Measurements from ENCODE around the gene PROC.
"Not testable (repeated sequence)": the region's sequence is repeated elsewhere in the genome, so short reads cannot be mapped to it uniquely, and the experiment has no call there.

PROC gene

GRCh38 chr2:127394492-127394891 is 23.7 kb upstream of the PROC start:
- DNase-seq (ENCODE audit: low read depth in 1 of 2, low spot score in 1 of 2): no peak

- no peak for DNase-seq (ENCODE audit: low read depth in 1 of 2, low spot score in 1 of 2)
Measured at GRCh38 chr2:127397568-127398238, 20.5 kb upstream of the PROC start.

- DNase-seq (ENCODE audit: low read depth in 1 of 2, low spot score in 1 of 2): peak in 1 of 2 donors; percentile 14
Measured at GRCh38 chr2:127398239-127398590, 20.0 kb upstream of the PROC start.

GRCh38 chr2:127400533-127400896 is 17.7 kb upstream of the PROC start:
- no peak for DNase-seq (ENCODE audit: low read depth in 1 of 2, low spot score in 1 of 2)

- no peak for DNase-seq (ENCODE audit: low read depth in 1 of 2, low spot score in 1 of 2)
Measured at GRCh38 chr2:127400897-127401756, 17.1 kb upstream of the PROC start.

GRCh38 chr2:127401757-127402695 is 16.2 kb upstream of the PROC start:
- DNase-seq (ENCODE audit: low read depth in 1 of 2, low spot score in 1 of 2): no peak

GRCh38 chr2:127403460-127403859 is 14.8 kb upstream of the PROC start:
- DNase-seq (ENCODE audit: low read depth in 1 of 2, low spot score in 1 of 2): no peak

GRCh38 chr2:127404466-127405254 is 13.6 kb upstream of the PROC start:
- DNase-seq (ENCODE audit: low read depth in 1 of 2, low spot score in 1 of 2): no peak

- DNase-seq (ENCODE audit: low read depth in 1 of 2, low spot score in 1 of 2): no peak
Measured at GRCh38 chr2:127405255-127405610, 13.0 kb upstream of the PROC start.

GRCh38 chr2:127406454-127406853 is 11.8 kb upstream of the PROC start:
- no peak for DNase-seq (ENCODE audit: low read depth in 1 of 2, low spot score in 1 of 2)

GRCh38 chr2:127407091-127407490 is 11.1 kb upstream of the PROC start:
- no peak for DNase-seq (ENCODE audit: low read depth in 1 of 2, low spot score in 1 of 2)

GRCh38 chr2:127407661-127408003 is 10.6 kb upstream of the PROC start:
- DNase-seq (ENCODE audit: low read depth in 1 of 2, low spot score in 1 of 2): no peak

GRCh38 chr2:127408004-127408806 is 10.0 kb upstream of the PROC start:
- peak; percentile 82 to 88 for DNase-seq (ENCODE audit: low read depth in 1 of 2, low spot score in 1 of 2)

- DNase-seq (ENCODE audit: low read depth in 1 of 2, low spot score in 1 of 2): no peak
Measured at GRCh38 chr2:127408807-127409099, 9.5 kb upstream of the PROC start.

GRCh38 chr2:127409716-127410115 is 8.5 kb upstream of the PROC start:
- DNase-seq (ENCODE audit: low read depth in 1 of 2, low spot score in 1 of 2): not testable (repeated sequence)

GRCh38 chr2:127410871-127411652 is 7.2 kb upstream of the PROC start:
- no peak for DNase-seq (ENCODE audit: low read depth in 1 of 2, low spot score in 1 of 2)

GRCh38 chr2:127411653-127412369 is 6.4 kb upstream of the PROC start:
- DNase-seq (ENCODE audit: low read depth in 1 of 2, low spot score in 1 of 2): no peak

GRCh38 chr2:127413200-127413599 is 5.0 kb upstream of the PROC start:
- no peak for DNase-seq (ENCODE audit: low read depth in 1 of 2, low spot score in 1 of 2)

All from activated T-helper 1 cell treated with anti-CD3 and anti-CD28 coated beads, Interleukin-2, amount 50 U/mL, for 16 hours (primary cell).